Measurements from ENCODE around the gene ZNF423. TPM values are rescaled to one million over a fixed set of nuclear protein-coding genes. Genes with fewer than 3 reads are reported as not detected.

ZNF423 gene
- total RNA-seq, 1 donor from 2014 or later: 19.8 TPM

DNA sequence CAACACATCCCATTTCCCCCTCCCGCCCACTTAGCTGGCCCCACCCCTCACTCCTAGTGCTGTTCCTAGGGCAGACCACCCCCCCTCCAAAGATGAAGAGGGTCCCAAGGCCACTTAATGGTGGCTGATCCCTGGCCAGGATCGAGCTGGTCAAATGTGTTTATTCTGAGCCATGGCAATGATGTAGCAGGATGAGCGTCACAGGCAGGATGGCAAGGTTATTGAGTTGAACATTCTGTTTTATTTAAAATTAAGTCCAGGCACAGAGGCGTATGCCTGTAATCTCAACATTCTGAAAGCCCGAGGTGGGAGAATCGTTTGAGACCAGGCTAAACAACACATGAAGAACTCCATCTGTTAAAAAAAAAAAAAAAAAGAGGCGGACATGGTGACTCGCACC lies 12.2 kb downstream of the ZNF423 start:
- no peak overlapping the region for H3K4me3 Mint-ChIP-seq
- no peaks in the 10 kb centered on the region for H3K36me3 Mint-ChIP-seq
- no peak overlapping the region for H3K27ac Mint-ChIP-seq
- no peak for DNase-seq (ENCODE audit: low spot score in 2 of 2, unreplicated experiment in 2 of 2)
- no peaks in the 10 kb centered on the region for H3K9me3 Mint-ChIP-seq
- peaks cover 3% of the 10 kb centered on the region for H3K4me1 Mint-ChIP-seq
- TF ChIP-seq, protein P1, sequence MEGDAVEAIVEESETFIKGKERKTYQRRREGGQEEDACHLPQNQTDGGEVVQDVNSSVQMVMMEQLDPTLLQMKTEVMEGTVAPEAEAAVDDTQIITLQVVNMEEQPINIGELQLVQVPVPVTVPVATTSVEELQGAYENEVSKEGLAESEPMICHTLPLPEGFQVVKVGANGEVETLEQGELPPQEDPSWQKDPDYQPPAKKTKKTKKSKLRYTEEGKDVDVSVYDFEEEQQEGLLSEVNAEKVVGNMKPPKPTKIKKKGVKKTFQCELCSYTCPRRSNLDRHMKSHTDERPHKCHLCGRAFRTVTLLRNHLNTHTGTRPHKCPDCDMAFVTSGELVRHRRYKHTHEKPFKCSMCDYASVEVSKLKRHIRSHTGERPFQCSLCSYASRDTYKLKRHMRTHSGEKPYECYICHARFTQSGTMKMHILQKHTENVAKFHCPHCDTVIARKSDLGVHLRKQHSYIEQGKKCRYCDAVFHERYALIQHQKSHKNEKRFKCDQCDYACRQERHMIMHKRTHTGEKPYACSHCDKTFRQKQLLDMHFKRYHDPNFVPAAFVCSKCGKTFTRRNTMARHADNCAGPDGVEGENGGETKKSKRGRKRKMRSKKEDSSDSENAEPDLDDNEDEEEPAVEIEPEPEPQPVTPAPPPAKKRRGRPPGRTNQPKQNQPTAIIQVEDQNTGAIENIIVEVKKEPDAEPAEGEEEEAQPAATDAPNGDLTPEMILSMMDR (IDR thresholded peaks at IDR 0.05; ENCODE audit: unreplicated experiment): no peak
- H3K27me3 Mint-ChIP-seq (ENCODE audit: low read depth): no peaks in the 10 kb centered on the region

DNA sequence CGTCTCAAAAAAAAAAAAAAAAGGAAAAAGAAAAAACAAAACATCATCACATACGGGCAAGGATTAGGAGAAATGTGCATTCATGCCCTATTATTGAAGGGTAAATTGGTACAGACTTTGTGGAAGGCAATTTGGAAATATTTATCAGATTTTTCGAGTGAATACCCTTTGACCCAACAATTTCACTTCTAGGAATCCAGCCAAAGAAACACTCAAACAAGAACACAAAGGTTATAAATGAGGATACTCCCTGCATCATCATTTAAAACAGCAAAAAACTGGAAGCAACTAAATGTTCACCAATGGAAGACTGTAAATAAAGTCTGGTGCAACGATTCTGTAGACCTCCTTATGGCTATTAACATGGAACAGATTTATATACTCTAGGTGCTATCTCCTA lies 12.9 kb downstream of the ZNF423 start:
- H3K36me3 Mint-ChIP-seq: no peaks in the 10 kb centered on the region
- H3K4me1 Mint-ChIP-seq: peaks cover 5% of the 10 kb centered on the region
- no peaks in the 10 kb centered on the region for H3K9me3 Mint-ChIP-seq
- H3K4me3 Mint-ChIP-seq: no peak overlapping the region
- no peaks in the 10 kb centered on the region for H3K27me3 Mint-ChIP-seq (ENCODE audit: low read depth)
- H3K27ac Mint-ChIP-seq: no peak overlapping the region
- TF ChIP-seq, protein P1 (IDR thresholded peaks at IDR 0.05; ENCODE audit: unreplicated experiment): no peak
- no peak for DNase-seq (ENCODE audit: low spot score in 2 of 2, unreplicated experiment in 2 of 2)

DNA sequence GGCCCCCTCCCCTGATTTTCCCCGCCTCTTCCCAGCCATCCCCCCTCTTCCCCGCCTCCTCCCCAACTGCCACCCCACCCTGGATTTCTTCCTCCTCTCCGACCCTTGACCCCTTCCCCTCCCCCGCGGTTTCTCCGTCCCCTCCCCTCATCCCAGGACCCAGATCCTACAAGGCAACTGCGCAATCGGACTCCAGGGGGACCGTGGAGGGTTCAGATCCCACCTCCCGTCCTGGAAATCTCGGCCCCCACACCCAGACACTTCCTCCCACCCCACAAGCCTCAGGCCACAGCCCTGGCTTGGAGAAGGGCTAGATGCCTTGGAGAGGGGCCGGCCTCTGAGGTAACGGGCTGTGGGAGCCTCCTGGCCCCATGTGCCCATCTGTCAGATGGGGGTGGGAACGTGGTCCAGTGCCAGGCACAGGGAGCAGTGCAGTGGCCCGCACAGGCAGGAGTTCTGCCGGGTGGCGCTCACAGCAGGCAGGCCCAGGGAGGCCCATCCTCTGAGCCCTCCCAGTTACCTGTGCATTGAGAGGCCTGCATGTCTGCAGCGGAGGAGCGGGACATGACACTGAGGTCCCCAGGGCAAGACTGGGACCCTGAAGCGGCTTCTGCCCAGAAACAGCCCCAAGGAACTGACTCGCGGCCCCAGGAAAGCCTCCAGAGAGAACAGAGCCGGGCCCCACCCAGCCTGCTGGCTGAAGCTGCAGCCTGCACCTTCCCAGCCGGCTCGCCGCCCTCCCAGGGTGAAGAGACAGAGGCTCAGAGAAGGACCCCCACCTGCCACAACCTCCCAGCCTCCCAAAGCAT lies 16.7 kb downstream of the ZNF423 start:
- Mint-ChIP-seq H3K4me3 (peak overlapping the region; percentile 52), H3K4me1 (peaks cover 30% of the 10 kb centered on the region), H3K27ac (no peak overlapping the region)

DNA sequence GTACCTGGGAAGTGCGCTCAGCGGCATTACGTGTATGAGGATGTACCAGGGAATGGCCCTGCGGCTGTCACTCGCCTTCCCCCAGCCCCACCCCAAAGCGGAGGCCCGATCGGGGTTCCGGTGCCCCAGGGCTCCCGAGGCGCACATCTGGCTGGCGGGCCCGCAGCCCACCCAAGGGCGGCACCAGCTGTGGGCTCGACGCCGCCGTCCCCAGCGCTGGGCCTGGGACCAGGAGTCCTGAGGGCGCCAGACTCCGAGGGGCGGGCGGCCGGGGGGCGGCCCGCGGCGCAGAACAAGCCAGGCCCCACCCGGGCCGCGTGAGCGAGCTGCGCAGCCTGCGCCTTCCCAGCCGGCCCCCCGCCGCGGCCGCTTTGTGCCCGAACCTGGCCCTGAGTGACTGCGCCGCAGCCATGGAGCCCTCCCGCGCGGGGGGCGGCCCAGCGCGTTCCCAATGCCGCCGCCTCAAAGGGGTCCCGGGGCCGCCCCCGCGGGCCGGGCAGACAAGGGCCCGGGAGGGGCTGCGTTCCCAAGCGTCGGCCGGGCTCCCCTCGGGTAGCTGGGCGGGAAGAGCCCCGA lies 17.4 kb downstream of the ZNF423 start:
- no peaks in the 10 kb centered on the region for H3K27me3 Mint-ChIP-seq (ENCODE audit: low read depth)
- H3K36me3 Mint-ChIP-seq: no peaks in the 10 kb centered on the region
- H3K27ac Mint-ChIP-seq: no peak overlapping the region
- H3K9me3 Mint-ChIP-seq: no peaks in the 10 kb centered on the region
- H3K4me3 Mint-ChIP-seq: peak overlapping the region; percentile 41
- DNase-seq (ENCODE audit: low spot score in 2 of 2, unreplicated experiment in 2 of 2): peak in 1 of 2 experiments; percentile 40
- TF ChIP-seq, protein P1 (IDR thresholded peaks at IDR 0.05; ENCODE audit: unreplicated experiment): no peak
- H3K4me1 Mint-ChIP-seq: peaks cover 35% of the 10 kb centered on the region

More for the DNA sequence above, 16.7 kb downstream of the ZNF423 start:
- no peaks in the 10 kb centered on the region for H3K36me3 Mint-ChIP-seq
- no peaks in the 10 kb centered on the region for H3K27me3 Mint-ChIP-seq (ENCODE audit: low read depth)
- no peaks in the 10 kb centered on the region for H3K9me3 Mint-ChIP-seq
- no peak for DNase-seq (ENCODE audit: low spot score in 2 of 2, unreplicated experiment in 2 of 2)
- TF ChIP-seq, protein P1 (IDR thresholded peaks at IDR 0.05; ENCODE audit: unreplicated experiment): no peak

DNA sequence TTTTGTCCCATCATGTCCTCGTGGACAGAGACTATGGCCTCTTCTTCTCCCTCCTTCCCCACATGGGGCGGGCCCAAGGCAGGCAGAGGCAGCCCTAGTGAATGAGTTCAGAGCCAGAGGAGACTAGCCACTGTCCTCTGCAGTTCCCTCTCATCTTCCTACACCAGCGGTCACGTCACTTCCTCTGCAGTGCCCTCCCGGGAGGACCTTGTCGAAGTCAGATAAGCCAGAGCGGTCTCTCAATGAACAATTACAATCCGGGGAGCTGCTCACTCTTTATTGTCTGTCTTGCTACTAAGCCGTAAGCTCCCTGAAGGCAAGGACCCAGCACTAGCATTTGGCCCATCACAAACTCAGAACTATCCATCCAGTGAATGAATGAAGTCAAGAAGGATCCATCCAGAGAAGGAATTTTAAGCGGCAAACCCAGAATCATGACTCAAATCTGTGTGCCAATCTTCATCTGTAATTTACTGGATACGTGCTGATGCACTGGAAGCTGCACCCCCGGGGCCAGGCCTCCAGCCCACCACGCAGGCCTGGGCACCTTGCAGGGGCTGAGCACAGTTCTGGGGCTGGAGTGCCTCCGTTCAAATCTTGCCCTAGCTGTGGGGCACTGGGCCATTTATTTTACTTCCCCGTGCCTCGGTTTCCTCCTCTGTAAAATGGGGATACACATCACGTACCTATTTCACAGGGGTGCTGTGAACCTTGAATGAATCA lies 18.1 kb downstream of the ZNF423 start:
- H3K4me3 Mint-ChIP-seq: peak overlapping the region; percentile 41
- DNase-seq (ENCODE audit: low spot score in 2 of 2, unreplicated experiment in 2 of 2): no peak
- TF ChIP-seq, protein P1 (IDR thresholded peaks at IDR 0.05; ENCODE audit: unreplicated experiment): no peak
- H3K4me1 Mint-ChIP-seq: peaks cover 42% of the 10 kb centered on the region
- no peaks in the 10 kb centered on the region for H3K36me3 Mint-ChIP-seq
- no peaks in the 10 kb centered on the region for H3K27me3 Mint-ChIP-seq (ENCODE audit: low read depth)
- no peaks in the 10 kb centered on the region for H3K9me3 Mint-ChIP-seq
- peak overlapping the region; percentile 65 for H3K27ac Mint-ChIP-seq
